OCI-M1 (cell line): ENCODE data around the gene C10orf105.

Source experiments
- DNase-seq: peaks from one replicate; lab custom pipeline; 2025; lab: John Stamatoyannopoulos, UW

C10orf105 gene

DNA sequence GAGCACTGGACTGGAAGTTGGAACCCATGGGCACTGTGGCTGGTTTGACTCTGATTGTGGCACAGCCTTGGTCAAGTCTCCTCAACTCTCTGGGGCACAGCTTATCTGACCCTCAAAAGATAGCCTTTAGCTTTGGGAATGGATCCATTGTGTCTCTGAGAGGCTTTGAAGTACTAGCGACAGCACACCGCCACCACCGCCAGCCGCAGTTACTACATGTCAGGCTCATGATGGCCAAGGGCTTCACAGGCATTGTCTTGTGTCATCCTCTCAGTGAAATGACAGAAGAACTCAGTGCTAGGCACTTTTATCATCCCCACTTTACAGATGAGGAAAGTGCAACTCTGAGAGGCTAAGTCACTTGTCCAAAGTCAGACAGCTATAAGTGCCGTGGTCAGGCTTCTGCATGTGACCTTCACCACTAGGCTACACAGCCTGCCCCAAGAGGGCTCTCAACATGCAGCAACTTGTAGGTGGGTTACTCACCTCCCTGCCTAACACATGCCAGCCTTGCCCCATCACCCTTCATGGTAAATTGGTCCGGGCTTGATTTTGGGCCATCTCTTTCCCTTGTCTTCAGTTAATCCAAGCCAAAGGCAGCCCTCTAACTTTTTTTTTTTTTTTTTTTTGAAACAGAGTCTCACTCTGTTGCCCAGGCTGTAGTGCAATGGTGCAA is 44.1 kb downstream of the C10orf105 start:
- DNase-seq, result no peak

DNA sequence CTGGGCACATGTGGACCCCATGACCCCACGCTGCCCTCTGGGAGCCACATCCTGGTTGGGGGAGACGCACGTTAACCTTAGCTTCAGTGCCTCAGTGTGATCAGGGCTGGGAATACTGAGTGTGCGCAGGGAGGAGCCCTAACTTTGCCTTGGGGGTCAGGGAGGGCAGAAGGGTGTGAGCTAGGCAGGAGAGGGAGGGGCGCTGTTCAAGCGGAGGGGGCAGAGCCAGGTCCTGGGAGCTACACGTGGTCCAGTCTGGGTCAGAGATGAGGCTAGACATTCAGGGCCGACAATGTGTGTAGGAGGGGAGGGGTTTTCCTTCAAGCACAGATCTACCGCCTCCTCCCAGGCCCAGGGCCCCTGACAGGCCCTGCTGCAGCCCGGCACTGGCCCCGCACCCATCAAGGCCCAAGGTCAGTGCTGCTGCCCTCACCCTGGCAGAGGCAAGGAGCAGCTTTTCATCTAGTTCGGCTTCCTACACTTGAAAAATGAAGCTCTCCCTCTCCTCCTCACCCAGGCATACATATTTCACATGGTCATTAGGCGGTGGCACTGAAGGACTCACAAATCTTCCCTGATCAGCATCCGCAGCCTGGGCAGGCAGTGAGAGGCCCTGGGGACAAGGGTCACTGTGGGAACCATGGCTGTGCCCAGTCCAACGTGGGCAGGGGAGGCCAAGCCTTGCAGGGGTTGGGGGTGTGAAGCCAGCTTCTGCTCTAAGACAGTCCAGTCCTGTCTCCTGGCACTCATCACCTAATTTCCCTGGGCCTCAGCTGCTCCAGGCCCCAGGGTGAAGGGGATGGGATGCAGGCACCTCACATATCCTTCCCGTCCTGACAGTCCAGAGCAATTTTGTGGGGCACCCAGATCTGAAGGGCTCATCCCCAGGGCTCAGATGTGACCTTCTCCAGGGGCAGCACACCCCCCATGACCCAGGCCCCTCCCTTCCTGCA is 47.3 kb downstream of the C10orf105 start:
- DNase-seq, result no peak

DNA sequence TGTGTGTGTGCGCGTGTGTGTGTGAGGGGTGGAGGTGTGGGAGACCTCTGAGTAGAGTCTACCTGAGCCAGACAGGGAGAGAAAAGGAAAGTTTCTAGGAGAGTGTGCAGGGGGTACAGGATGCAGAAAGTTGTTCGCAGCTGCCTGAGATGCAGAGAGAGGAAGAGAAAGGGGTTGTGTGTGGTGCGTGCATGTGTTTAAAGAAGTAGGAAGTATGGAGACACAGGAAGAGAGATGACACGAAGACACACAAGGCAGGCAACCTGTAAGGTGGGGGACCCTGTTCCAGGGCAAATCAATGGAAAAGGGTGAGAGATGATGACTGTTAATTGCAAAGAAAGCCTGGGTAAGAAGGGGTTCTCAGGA is 52.2 kb downstream of the C10orf105 start:
- no peak for DNase-seq

DNA sequence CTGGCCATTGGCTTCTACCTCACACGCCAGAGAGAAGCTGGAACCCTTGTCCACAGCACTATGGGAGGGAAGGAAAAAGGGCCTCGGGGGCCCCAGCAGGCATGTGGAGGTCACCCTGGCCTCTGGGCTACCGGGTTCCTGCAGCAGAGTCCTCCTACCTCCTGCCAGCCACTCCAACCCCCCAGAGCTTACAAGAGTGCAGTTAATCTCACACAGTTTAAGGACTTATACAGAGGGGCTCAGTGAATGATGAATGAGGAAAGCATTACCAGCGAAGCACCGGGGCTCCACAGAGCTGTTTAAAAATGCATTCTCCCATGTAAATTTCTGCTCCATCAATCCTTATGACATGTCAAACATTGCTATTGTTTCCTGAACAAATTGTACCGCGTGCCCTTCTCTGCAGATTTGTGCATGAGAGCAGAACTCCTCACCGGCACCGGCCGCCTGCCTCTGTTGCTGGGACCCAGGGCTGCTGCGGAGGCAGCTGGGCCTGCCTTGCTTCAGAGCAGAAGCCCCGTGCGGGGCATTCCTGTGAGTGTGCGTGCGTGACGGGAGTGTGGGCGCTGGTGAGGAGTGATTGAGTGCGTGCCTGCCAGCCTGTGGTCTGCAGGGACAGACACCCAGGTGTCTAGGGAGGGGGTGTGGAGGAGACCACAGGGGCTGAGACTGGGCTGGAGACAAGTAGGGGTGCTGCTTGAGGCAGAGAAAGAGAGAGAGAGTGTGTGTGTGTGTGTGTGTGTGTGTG is 52.8 kb downstream of the C10orf105 start:
- DNase-seq, result no peak

DNA sequence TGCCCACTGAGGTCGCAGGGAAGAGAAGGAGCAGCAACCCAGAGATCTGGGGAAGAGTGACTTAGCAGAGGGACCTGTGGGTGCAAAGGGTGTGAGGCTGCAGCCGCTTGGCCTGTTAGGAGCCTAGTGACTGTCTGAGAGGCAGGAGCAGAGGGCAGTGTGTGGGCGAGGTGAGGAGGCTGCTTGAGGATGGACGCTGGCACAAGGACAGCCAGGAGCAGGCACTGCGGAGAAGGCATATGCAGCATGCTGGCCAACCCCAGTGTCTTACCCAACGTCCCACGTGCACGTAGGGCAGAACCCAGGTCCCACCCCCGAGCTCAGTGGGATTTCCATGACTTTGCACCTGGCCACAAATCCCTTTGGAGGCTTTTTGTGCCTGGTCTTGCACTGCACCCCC is 54.1 kb downstream of the C10orf105 start:
- DNase-seq, result no peak

DNA sequence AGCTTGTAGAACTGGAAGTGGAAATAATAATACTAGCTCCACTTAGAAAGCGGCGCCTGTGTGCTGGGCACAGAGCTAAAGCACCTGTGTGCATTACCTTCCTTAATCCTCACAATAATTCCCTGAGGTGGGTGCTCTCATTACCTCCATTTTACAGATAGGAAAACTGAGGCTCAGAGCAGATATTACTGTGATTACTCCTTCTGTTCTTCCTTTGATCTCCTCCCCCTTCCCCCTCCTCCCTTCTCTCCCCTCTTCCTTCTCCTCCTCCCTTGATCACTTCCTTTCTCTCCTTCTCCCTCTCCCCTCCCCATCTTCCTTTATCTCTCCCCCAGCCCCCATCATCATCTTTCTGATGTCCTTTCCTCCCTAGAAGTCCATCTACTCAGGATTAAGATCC is 55.0 kb downstream of the C10orf105 start:
- DNase-seq, result no peak

DNA sequence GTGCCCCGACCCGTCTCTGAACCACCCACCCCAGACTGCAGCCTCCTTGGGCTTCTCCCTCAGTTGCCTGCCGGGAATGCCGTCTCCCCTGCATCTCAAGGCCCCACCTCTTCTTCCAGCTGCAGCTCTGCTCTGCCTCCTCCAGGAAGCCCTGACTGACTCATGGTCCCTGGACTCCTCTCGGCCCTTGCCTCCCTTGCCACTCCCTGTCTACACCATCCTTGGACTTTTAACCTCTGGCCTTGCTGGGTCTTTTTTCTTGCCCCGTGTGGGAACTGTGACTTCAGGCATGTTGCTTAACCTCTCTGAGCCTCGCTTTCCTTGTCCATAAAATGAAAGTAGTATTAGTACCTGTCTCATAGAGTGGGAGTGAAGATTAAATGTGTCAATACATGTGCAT is 56.3 kb downstream of the C10orf105 start:
- no peak for DNase-seq

DNA sequence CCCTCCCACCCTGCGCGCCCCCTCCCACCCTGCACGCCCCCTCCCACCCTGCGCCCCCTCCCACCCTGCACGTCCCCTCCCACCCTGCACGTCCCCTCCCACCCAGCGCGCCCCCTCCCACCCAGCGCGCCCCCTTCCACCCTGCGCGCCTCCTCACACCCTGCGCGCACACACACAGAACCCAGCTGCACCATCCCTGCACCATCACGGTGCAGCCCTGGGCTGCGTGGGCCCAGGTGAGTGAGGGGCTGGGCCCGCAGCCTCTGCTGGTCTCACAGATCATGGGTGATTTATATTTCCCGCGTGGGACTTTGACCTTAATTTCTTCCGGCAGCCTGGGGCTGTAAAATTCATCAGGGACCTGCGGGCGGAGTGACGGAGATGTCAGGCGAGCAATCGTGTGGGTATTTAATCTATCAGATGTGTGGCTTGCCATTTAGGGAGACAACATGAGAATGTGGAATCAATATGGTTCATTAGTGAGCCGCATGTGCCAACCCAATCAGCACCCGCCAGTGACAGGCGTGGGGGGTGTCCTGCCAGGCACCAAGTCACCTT is 57.7 kb downstream of the C10orf105 start:
- no peak for DNase-seq
